ENCODE results near the gene NET1.

DNA sequence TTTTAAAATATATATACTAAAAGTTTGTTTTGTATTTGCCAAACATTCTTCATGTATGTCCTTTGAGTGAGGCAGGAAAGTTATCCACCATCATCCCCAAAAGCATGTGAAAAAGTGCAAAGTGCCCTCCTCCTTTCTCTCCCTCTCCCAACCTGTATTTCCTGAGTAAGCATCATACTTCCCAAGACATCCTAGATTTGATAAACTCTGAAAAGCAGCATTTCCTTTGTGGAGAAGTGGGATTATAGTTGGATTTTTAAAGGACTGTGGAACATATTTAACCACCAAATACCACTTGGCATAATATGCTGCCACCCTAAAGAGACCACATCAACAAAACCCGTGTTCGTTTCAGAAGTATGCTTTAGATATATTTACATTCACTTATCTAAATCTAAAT is 36.9 kb downstream of the NET1 start:
- TF ChIP-seq, protein P1, sequence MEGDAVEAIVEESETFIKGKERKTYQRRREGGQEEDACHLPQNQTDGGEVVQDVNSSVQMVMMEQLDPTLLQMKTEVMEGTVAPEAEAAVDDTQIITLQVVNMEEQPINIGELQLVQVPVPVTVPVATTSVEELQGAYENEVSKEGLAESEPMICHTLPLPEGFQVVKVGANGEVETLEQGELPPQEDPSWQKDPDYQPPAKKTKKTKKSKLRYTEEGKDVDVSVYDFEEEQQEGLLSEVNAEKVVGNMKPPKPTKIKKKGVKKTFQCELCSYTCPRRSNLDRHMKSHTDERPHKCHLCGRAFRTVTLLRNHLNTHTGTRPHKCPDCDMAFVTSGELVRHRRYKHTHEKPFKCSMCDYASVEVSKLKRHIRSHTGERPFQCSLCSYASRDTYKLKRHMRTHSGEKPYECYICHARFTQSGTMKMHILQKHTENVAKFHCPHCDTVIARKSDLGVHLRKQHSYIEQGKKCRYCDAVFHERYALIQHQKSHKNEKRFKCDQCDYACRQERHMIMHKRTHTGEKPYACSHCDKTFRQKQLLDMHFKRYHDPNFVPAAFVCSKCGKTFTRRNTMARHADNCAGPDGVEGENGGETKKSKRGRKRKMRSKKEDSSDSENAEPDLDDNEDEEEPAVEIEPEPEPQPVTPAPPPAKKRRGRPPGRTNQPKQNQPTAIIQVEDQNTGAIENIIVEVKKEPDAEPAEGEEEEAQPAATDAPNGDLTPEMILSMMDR (IDR thresholded peaks at IDR 0.05; ENCODE audit: extremely low read depth in 1 of 2, insufficient read depth in 1 of 2, low read depth in 1 of 2, low read length in 2 of 2), result no peak
- TF ChIP-seq, protein P2, sequence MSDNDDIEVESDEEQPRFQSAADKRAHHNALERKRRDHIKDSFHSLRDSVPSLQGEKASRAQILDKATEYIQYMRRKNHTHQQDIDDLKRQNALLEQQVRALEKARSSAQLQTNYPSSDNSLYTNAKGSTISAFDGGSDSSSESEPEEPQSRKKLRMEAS (IDR thresholded peaks at IDR 0.05; ENCODE audit: insufficient read depth, insufficient read length), result no peak
- TF ChIP-seq POLR2A (IDR thresholded peaks at IDR 0.05; ENCODE audit: low read depth, low read length) (no peak), POLR2AphosphoS5 (IDR thresholded peaks at IDR 0.05; ENCODE audit: insufficient read depth, low read depth, low read length) (no peak), EZH2 (IDR thresholded peaks at IDR 0.05; ENCODE audit: borderline replicate concordance, low read depth, low read length, severe bottlenecking) (no peak), MYC (IDR thresholded peaks at IDR 0.05; ENCODE audit: low read depth, low read length) (no peak), JUN (IDR thresholded peaks at IDR 0.05; ENCODE audit: borderline replicate concordance, insufficient read depth, insufficient read length, low read depth) (no peak), GATA2 (IDR thresholded peaks at IDR 0.05; ENCODE audit: insufficient read depth, insufficient read length, low read depth, low read length) (no peak)
